ENCODE data around the gene EIF2S3.

Gene EIF2S3

DNA sequence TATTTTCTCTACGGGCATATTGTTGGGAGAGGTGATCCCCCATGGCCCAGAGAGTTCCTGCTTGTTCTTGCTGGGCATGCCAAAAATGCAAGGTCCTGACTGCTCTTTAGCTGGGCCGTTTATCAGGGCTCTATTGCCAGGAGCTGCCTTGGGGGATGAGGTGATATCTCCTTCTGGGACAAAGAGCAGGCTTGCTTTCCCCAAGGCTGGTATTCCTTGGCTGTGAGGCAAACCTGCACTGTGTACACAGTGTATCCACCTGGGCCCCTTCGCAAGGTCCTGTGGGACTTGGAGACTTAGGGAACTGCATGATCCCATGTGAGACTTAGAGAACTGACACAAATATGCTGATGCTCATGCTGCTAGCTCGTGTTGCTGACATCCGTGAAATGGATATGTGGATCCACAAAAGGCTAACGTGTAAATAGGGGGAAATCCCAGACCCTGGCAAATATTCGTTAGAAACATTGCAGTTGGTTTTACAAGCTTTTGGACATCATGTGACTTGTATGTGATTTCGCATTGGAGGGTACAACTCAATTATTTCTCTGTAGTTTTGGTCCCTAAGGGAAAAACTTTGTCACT, 70.4 kb downstream of the EIF2S3 start:
- no peak for DNase-seq (ENCODE audit: low read depth in 2 of 3, low spot score in 1 of 3)
